ENCODE results near the gene MED15. TPM values are rescaled to one million over a fixed set of nuclear protein-coding genes. Genes with fewer than 3 reads are reported as not detected.

The MED15 gene
- total RNA-seq, 1 donor from 2014 or later, result 104 TPM

DNA sequence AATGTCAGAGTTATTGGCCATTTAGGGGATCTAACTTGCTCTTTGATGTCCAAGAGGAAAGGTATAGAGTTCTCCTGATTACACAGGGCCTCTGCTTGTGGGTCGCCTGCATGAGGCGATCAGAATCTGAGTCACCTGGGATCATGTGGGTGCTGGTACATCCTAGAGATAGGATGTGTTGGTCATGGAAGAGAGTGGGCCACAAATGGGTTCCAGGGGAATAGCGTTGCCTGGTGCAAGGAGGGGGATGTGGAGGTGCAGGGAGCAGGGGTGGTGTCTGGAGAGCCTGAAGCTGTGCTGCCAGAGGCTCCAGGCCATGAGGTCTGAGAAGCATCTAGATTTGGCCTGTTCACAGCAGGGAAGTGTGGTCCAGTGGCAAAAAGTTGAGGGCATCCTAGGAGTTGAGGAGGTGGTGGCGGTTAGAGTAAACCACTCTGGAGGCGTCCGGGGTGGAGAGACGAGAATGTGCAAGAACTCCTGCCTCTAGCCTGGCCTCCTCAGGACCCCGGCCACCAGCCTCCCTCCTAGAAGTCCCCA is 92.8 kb downstream of the MED15 start:
- no peak for TF ChIP-seq CTCF (IDR thresholded peaks at IDR 0.05)
- no peaks in the 10 kb centered on the region for H3K4me1 Mint-ChIP-seq (ENCODE audit: unreplicated experiment)
- no peaks in the 10 kb centered on the region for H3K36me3 Mint-ChIP-seq (ENCODE audit: unreplicated experiment)
- H3K4me3 Mint-ChIP-seq (ENCODE audit: unreplicated experiment), result no peak overlapping the region
- peaks cover 7% of the 10 kb centered on the region for H3K27me3 Mint-ChIP-seq (ENCODE audit: unreplicated experiment)
- no peak overlapping the region for H3K27ac Mint-ChIP-seq (ENCODE audit: unreplicated experiment)
- H3K9me3 Mint-ChIP-seq (ENCODE audit: unreplicated experiment), result no peaks in the 10 kb centered on the region
- DNase-seq (ENCODE audit: extremely low spot score, unreplicated experiment), result no peak

DNA sequence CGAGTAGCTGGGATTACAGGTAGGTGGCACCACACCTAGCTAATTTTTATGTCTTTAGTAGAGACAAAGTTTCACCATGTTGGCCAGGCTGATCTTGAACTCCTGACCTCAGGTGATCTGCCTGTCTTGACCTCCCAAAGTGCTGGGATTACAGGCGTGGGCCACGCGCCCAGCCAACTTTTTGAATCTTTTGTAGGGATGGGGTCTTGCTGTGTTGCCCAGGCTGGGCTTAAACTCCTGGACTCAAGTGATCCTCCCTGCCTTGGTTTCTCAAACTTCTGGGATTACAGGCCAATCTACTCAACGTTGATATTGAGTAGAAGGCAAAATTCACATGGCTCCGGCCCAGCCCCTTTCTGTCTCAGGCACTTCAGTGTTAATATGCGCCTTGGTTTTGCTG is 93.9 kb downstream of the MED15 start:
- H3K4me1 Mint-ChIP-seq (ENCODE audit: unreplicated experiment), result no peaks in the 10 kb centered on the region
- no peak overlapping the region for H3K27ac Mint-ChIP-seq (ENCODE audit: unreplicated experiment)
- TF ChIP-seq CTCF (IDR thresholded peaks at IDR 0.05), result no peak
- no peak for DNase-seq (ENCODE audit: extremely low spot score, unreplicated experiment)
- H3K27me3 Mint-ChIP-seq (ENCODE audit: unreplicated experiment), result peaks cover 7% of the 10 kb centered on the region
- no peaks in the 10 kb centered on the region for H3K9me3 Mint-ChIP-seq (ENCODE audit: unreplicated experiment)
- H3K36me3 Mint-ChIP-seq (ENCODE audit: unreplicated experiment), result no peaks in the 10 kb centered on the region
- no peak overlapping the region for H3K4me3 Mint-ChIP-seq (ENCODE audit: unreplicated experiment)

GRCh38 chr22:20602609-20603164 is 95.3 kb downstream of the MED15 start:
- no peaks in the 10 kb centered on the region for H3K9me3 Mint-ChIP-seq (ENCODE audit: unreplicated experiment)
- peaks cover 7% of the 10 kb centered on the region for H3K27me3 Mint-ChIP-seq (ENCODE audit: unreplicated experiment)
- TF ChIP-seq CTCF (IDR thresholded peaks at IDR 0.05), result no peak
- no peak overlapping the region for H3K27ac Mint-ChIP-seq (ENCODE audit: unreplicated experiment)
- H3K4me1 Mint-ChIP-seq (ENCODE audit: unreplicated experiment), result no peaks in the 10 kb centered on the region
- H3K36me3 Mint-ChIP-seq (ENCODE audit: unreplicated experiment), result no peaks in the 10 kb centered on the region
- DNase-seq (ENCODE audit: extremely low spot score, unreplicated experiment), result no peak
- H3K4me3 Mint-ChIP-seq (ENCODE audit: unreplicated experiment), result no peak overlapping the region

DNA sequence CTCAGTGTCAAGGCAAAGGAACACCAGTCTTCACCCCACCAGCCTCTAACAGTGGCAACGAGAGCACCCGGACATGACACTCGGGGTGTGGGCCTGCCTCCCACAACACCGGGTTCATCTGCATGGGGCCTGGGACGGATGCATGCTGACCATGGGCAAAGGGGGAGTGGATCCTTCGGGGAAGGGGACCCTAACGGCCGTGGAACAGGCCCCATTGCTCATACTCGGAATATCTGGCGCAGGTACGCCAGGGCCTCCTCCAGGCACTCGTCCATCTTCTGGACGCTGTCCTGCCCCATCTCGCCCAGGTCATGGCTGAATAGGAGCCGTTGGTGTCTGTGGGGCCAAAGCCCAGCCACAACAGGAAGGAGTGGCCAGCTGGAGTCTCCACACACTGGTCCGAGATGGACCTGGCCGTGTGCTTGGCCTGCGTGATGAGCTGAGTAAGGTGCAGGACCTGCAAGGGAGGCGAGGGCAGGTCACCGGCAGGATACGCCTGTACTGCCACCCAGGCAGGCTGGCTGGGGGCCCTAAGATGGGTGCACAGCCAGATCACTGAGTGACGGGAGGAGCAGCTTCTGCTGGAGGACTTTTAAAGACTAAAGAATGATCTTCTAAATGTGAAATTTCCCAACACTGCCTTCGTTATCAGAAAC is 96.8 kb downstream of the MED15 start:
- H3K4me3 Mint-ChIP-seq (ENCODE audit: unreplicated experiment), result no peak overlapping the region
- H3K36me3 Mint-ChIP-seq (ENCODE audit: unreplicated experiment), result no peaks in the 10 kb centered on the region
- no peak for DNase-seq (ENCODE audit: extremely low spot score, unreplicated experiment)
- H3K27me3 Mint-ChIP-seq (ENCODE audit: unreplicated experiment), result peaks cover 7% of the 10 kb centered on the region
- no peaks in the 10 kb centered on the region for H3K4me1 Mint-ChIP-seq (ENCODE audit: unreplicated experiment)
- H3K9me3 Mint-ChIP-seq (ENCODE audit: unreplicated experiment), result no peaks in the 10 kb centered on the region
- TF ChIP-seq CTCF (IDR thresholded peaks at IDR 0.05), result no peak
- H3K27ac Mint-ChIP-seq (ENCODE audit: unreplicated experiment), result no peak overlapping the region

DNA sequence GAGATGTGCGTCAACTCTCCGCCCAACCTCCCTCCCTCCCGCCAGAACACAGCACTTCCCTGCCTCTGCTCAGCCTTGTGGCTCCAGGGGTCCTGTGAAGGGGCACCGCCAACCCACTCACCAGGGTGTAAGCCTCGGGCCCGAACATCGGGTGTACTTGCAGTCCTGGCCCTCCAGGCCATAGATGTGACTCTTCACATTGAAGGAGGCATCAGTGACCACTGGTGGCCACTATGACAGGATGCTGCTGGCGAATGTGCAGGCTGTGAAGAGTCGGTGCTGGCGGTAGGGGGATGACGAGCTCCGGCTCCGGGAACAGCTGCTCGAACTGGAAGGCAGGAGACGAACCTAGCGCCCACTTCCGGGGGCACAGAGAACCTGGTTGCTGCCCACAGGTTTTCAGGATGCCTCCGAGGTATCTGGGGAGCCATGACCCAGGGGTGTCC is 97.4 kb downstream of the MED15 start:
- H3K4me3 Mint-ChIP-seq (ENCODE audit: unreplicated experiment), result no peak overlapping the region
- peaks cover 7% of the 10 kb centered on the region for H3K27me3 Mint-ChIP-seq (ENCODE audit: unreplicated experiment)
- no peak overlapping the region for H3K27ac Mint-ChIP-seq (ENCODE audit: unreplicated experiment)
- no peaks in the 10 kb centered on the region for H3K4me1 Mint-ChIP-seq (ENCODE audit: unreplicated experiment)
- no peak for TF ChIP-seq CTCF (IDR thresholded peaks at IDR 0.05)
- H3K9me3 Mint-ChIP-seq (ENCODE audit: unreplicated experiment), result no peaks in the 10 kb centered on the region
- no peak for DNase-seq (ENCODE audit: extremely low spot score, unreplicated experiment)
- no peaks in the 10 kb centered on the region for H3K36me3 Mint-ChIP-seq (ENCODE audit: unreplicated experiment)

All from osteocyte (in vitro differentiated cells).